Activated CD4-positive, alpha-beta memory T cell treated with anti-CD3 and anti-CD28 coated beads, Interleukin-2, amount 10 ng/mL, durations not matched to agents 7 days and 5 days (primary cell): Measurements from ENCODE around the gene MYOM3. TPM values are rescaled to one million over a fixed set of nuclear protein-coding genes. Genes with fewer than 3 reads are reported as not detected.
"Not testable (repeated sequence)": the region's sequence is repeated elsewhere in the genome, so short reads cannot be mapped to it uniquely, and the experiment has no call there.

Experiments used
- CTCF ChIA-PET: fragments of 350-600 bp; sonication (Branson Sonifier 250); formaldehyde crosslinking; loops from one replicate; lab custom pipeline; 2021; ENCODE audit warnings: antibody characterized with exemption, inconsistent platforms; lab: Charles Lee
- POLR2A ChIA-PET: fragments of 350-600 bp; sonication (Branson Sonifier 250); formaldehyde crosslinking; loops from one replicate; lab custom pipeline; 2021; ENCODE audit warnings: antibody characterized with exemption; lab: Charles Lee
- DNase-seq: peaks from one replicate; pipeline ENCODE4 v3.0.0-alpha.2; 2020
- H3K27ac Mint-ChIP-seq: one replicate; pipeline ENCODE4 v1.8.0; 2021; ENCODE audit warnings: mild to moderate bottlenecking, mixed read lengths
- H3K27me3 Mint-ChIP-seq: one replicate; pipeline ENCODE4 v1.8.0; 2021; ENCODE audit warnings: mixed read lengths
- H3K36me3 Mint-ChIP-seq: one replicate; pipeline ENCODE4 v1.8.0; 2021; ENCODE audit warnings: low read depth, mixed read lengths
- H3K4me1 Mint-ChIP-seq: one replicate; pipeline ENCODE4 v1.8.0; 2021; ENCODE audit warnings: mixed read lengths
- H3K4me3 Mint-ChIP-seq: one replicate; pipeline ENCODE4 v1.8.0; 2021; ENCODE audit warnings: mild to moderate bottlenecking, mixed read lengths
- H3K9me3 Mint-ChIP-seq: one replicate; pipeline ENCODE4 v1.8.0; 2021; ENCODE audit warnings: mixed read lengths
- total RNA-seq, 2 experiments: library from RNA; stranded (reverse); gene quantifications; one replicate each; pipeline ENCODE4 v1.2.3, GENCODE V29; 2021

MYOM3 gene
- total RNA-seq, 2 experiments from 2014 or later, result not detected

- Mint-ChIP-seq H3K9me3 (no peaks in the 10 kb centered on the region), H3K27me3 (peaks cover 14% of the 10 kb centered on the region), H3K4me3 (no peak overlapping the region), H3K4me1 (peaks cover 4% of the 10 kb centered on the region), H3K27ac (no peak overlapping the region), H3K36me3 (no peaks in the 10 kb centered on the region)
- DNase-seq, result no peak
- CTCF ChIA-PET, result interaction anchor here (0.6 to 3.0 kb wide), 7 partner anchors 9 to 518 kb away, joined by 6 to 22 read pairs (median 11); partner anchors contain the start of gene MYOM3
- POLR2A ChIA-PET, result no interaction called here
These were observed 42.1 kb downstream of the MYOM3 start for GRCh38 chr1:24069817-24070216.

- no peaks in the 10 kb centered on the region for H3K9me3 Mint-ChIP-seq
- H3K4me1 Mint-ChIP-seq, result peaks cover 4% of the 10 kb centered on the region
- no peak overlapping the region for H3K4me3 Mint-ChIP-seq
- ChIA-PET CTCF (interaction anchor here (1.2 kb wide), 1 partner anchor 10 kb away, joined by 4 read pairs; no protein-coding TSS in a partner anchor), POLR2A (no interaction called here)
- peaks cover 14% of the 10 kb centered on the region for H3K27me3 Mint-ChIP-seq
- H3K36me3 Mint-ChIP-seq, result no peaks in the 10 kb centered on the region
- H3K27ac Mint-ChIP-seq, result no peak overlapping the region
- no peak for DNase-seq
These were observed 44.0 kb downstream of the MYOM3 start for GRCh38 chr1:24067978-24068377.

- Mint-ChIP-seq H3K36me3 (no peaks in the 10 kb centered on the region), H3K9me3 (peaks cover 3% of the 10 kb centered on the region), H3K27me3 (peaks cover 9% of the 10 kb centered on the region), H3K27ac (no peak overlapping the region), H3K4me1 (no peaks in the 10 kb centered on the region), H3K4me3 (no peak overlapping the region)
- ChIA-PET CTCF (no interaction called here), POLR2A (no interaction called here)
- DNase-seq, result no peak
These were observed 46.6 kb downstream of the MYOM3 start for GRCh38 chr1:24065304-24065703.

GRCh38 chr1:24062221-24062620 lies 49.7 kb downstream of the MYOM3 start:
- POLR2A ChIA-PET, result no interaction called here
- Mint-ChIP-seq H3K4me3 (no peak overlapping the region), H3K36me3 (no peaks in the 10 kb centered on the region), H3K9me3 (peaks cover 3% of the 10 kb centered on the region), H3K4me1 (no peaks in the 10 kb centered on the region), H3K27ac (no peak overlapping the region), H3K27me3 (peaks cover 5% of the 10 kb centered on the region)
- no peak for DNase-seq
- CTCF ChIA-PET, result no interaction called here

GRCh38 chr1:24060482-24060881 lies 51.5 kb downstream of the MYOM3 start:
- ChIA-PET POLR2A (interaction anchor here (1.1 kb wide), 1 partner anchor 105 kb away, joined by 4 read pairs; no protein-coding TSS in a partner anchor), CTCF (interaction anchor here (0.7 to 1.4 kb wide), 2 partner anchors 10 to 90 kb away, joined by 3 to 7 read pairs; no protein-coding TSS in a partner anchor)
- H3K9me3 Mint-ChIP-seq, result peaks cover 3% of the 10 kb centered on the region
- H3K36me3 Mint-ChIP-seq, result no peaks in the 10 kb centered on the region
- no peaks in the 10 kb centered on the region for H3K4me1 Mint-ChIP-seq
- DNase-seq, result no peak
- H3K27me3 Mint-ChIP-seq, result no peaks in the 10 kb centered on the region
- no peak overlapping the region for H3K4me3 Mint-ChIP-seq
- H3K27ac Mint-ChIP-seq, result no peak overlapping the region

GRCh38 chr1:24058671-24059455 lies 53.1 kb downstream of the MYOM3 start:
- Mint-ChIP-seq H3K27me3 (no peaks in the 10 kb centered on the region), H3K4me3 (no peak overlapping the region), H3K4me1 (no peaks in the 10 kb centered on the region), H3K36me3 (no peaks in the 10 kb centered on the region), H3K9me3 (peaks cover 3% of the 10 kb centered on the region), H3K27ac (no peak overlapping the region)
- POLR2A ChIA-PET, result no interaction called here
- no peak for DNase-seq
- CTCF ChIA-PET, result interaction anchor here (1.2 kb wide), 1 partner anchor 9 kb away, joined by 4 read pairs; no protein-coding TSS in a partner anchor

- no peaks in the 10 kb centered on the region for H3K27me3 Mint-ChIP-seq
- H3K4me3 Mint-ChIP-seq, result no peak overlapping the region
- H3K36me3 Mint-ChIP-seq, result no peaks in the 10 kb centered on the region
- H3K9me3 Mint-ChIP-seq, result no peaks in the 10 kb centered on the region
- no peak overlapping the region for H3K27ac Mint-ChIP-seq
- POLR2A ChIA-PET, result no interaction called here
- CTCF ChIA-PET, result no interaction called here
- DNase-seq, result no peak
- H3K4me1 Mint-ChIP-seq, result no peaks in the 10 kb centered on the region
These were observed 54.8 kb downstream of the MYOM3 start for GRCh38 chr1:24057171-24057570.

- Mint-ChIP-seq H3K4me1 (no peaks in the 10 kb centered on the region), H3K27ac (no peak overlapping the region), H3K36me3 (no peaks in the 10 kb centered on the region), H3K9me3 (no peaks in the 10 kb centered on the region), H3K27me3 (no peaks in the 10 kb centered on the region), H3K4me3 (no peak overlapping the region)
- no peak for DNase-seq
- CTCF ChIA-PET, result no interaction called here
- POLR2A ChIA-PET, result no interaction called here
These were observed 56.3 kb downstream of the MYOM3 start for GRCh38 chr1:24055681-24056080.

GRCh38 chr1:24052220-24052619 lies 59.7 kb downstream of the MYOM3 start:
- no peak for DNase-seq
- ChIA-PET CTCF (no interaction called here), POLR2A (no interaction called here)
- Mint-ChIP-seq H3K36me3 (no peaks in the 10 kb centered on the region), H3K9me3 (no peaks in the 10 kb centered on the region), H3K4me1 (no peaks in the 10 kb centered on the region), H3K27ac (no peak overlapping the region), H3K4me3 (no peak overlapping the region), H3K27me3 (no peaks in the 10 kb centered on the region)

- H3K4me3 Mint-ChIP-seq, result no peak overlapping the region
- H3K27ac Mint-ChIP-seq, result no peak overlapping the region
- no peaks in the 10 kb centered on the region for H3K36me3 Mint-ChIP-seq
- ChIA-PET CTCF (no interaction called here), POLR2A (no interaction called here)
- no peaks in the 10 kb centered on the region for H3K9me3 Mint-ChIP-seq
- H3K27me3 Mint-ChIP-seq, result no peaks in the 10 kb centered on the region
- no peak for DNase-seq
- no peaks in the 10 kb centered on the region for H3K4me1 Mint-ChIP-seq
These were observed 60.6 kb downstream of the MYOM3 start for GRCh38 chr1:24051206-24051945.

GRCh38 chr1:24049733-24050132 lies 62.2 kb downstream of the MYOM3 start:
- Mint-ChIP-seq H3K4me3 (no peak overlapping the region), H3K9me3 (no peaks in the 10 kb centered on the region), H3K36me3 (no peaks in the 10 kb centered on the region), H3K27ac (no peak overlapping the region), H3K27me3 (no peaks in the 10 kb centered on the region), H3K4me1 (no peaks in the 10 kb centered on the region)
- POLR2A ChIA-PET, result no interaction called here
- DNase-seq, result no peak
- CTCF ChIA-PET, result no interaction called here

- CTCF ChIA-PET, result not testable (repeated sequence)
These were observed 63.0 kb downstream of the MYOM3 start for GRCh38 chr1:24048894-24049293.

GRCh38 chr1:24048205-24048869 lies 63.6 kb downstream of the MYOM3 start:
- ChIA-PET CTCF (no interaction called here), POLR2A (no interaction called here)
- Mint-ChIP-seq H3K27ac (no peak overlapping the region), H3K4me1 (no peaks in the 10 kb centered on the region), H3K4me3 (no peak overlapping the region), H3K36me3 (no peaks in the 10 kb centered on the region), H3K9me3 (no peaks in the 10 kb centered on the region), H3K27me3 (peaks cover 2% of the 10 kb centered on the region)
- no peak for DNase-seq

More at GRCh38 chr1:24048894-24049293, 63.0 kb downstream of the MYOM3 start:
- H3K9me3 Mint-ChIP-seq, H3K4me1 Mint-ChIP-seq, DNase-seq, POLR2A ChIA-PET, H3K36me3 Mint-ChIP-seq, H3K27ac Mint-ChIP-seq, H3K27me3 Mint-ChIP-seq, H3K4me3 Mint-ChIP-seq: not testable (repeated sequence)
